ENCODE results near the gene ZNF90. TPM values are rescaled to one million over a fixed set of nuclear protein-coding genes. Genes with fewer than 3 reads are reported as not detected.

The ZNF90 gene
- total and polyA plus RNA-seq, 10 of the 15 experiments (the other 5 are each of a cell fraction or from before 2014, with no cell fraction given): 0.06 to 1.3 (median 0.18) TPM; not detected in 1

DNA sequence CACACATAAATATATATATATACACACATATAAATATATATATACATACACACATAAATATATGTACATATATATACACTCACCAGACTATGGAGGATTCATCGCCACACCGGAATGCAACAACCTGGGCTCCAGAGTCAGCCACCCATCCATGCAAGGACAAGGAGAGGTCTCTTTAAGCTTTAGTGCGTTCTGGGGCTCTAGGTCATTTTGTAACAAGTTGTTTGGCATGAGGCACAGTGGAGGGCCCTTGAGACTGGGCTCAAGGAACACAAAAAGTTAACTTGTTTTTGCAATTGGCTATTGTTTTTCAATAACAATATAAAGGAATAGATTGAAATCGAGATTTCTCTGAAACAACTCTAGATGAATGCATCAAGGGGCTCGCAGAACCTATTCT lies 4.9 kb upstream of the ZNF90 start (continued):
- no peak for TF ChIP-seq IKZF1 (conservative IDR thresholded peaks at IDR 0.05)
- TF ChIP-seq ASH2L (IDR thresholded peaks at IDR 0.05; ENCODE audit: borderline replicate concordance, low read depth): no peak
- TF ChIP-seq ZNF217 (IDR thresholded peaks at IDR 0.05): no peak
- no peak for TF ChIP-seq RAD51 (IDR thresholded peaks at IDR 0.05)
- TF ChIP-seq JUNB (IDR thresholded peaks at IDR 0.05): no peak
- no peak for TF ChIP-seq RB1 (IDR thresholded peaks at IDR 0.05; ENCODE audit: borderline replicate concordance)
- TF ChIP-seq HDGF (IDR thresholded peaks at IDR 0.05): no peak

DNA sequence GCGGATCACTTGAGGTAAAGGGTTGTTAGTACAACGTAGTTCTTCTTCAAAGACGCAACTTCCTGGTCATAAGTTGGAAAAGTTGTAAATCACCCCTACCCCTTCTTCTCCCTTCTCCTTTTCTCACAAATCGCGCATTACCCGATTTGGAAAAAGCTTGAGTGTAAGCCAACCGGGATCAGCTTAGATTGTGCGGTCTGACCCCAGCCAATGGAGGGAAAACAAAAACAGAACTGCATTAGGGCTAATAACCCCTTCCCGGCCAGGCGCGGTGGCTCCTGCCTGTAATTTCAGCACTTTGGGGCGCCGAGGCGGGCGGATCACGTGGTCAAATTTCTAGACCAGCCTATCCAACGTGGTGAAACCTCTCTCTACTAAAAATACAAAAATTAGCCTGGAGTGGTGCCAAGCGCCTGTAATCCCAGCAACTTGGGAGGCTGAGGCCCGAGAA lies 806 bp downstream of the ZNF90 start:
- intact Hi-C loops (cut with micrococcal nuclease; ENCODE audit: unreplicated experiment) (no loop called here), in situ Hi-C loops (cut with MboI) (no loop called here)
- ChIA-PET POLR2A (no interaction called here), RAD21 (ENCODE audit: unreplicated experiment) (no interaction called here), CTCF (no interaction called here), SMC1A (ENCODE audit: uncharacterized antibody, unreplicated experiment) (no interaction called here)
- BruUV-seq (replicated peaks): no TSS peak
- Histone ChIP-seq H3K9ac (ENCODE audit: control insufficient read depth, insufficient read depth, low read length) (peak overlapping the region; percentile 22), H3K27ac (ENCODE audit: control insufficient read depth, insufficient read depth) (no peak overlapping the region), H3K4me2 (ENCODE audit: control insufficient read depth, insufficient read depth) (peak overlapping the region; percentile 30; the same call in 1 of the 2 replicates), H3K36me3 (ENCODE audit: control insufficient read depth in 2 of 2, insufficient read depth in 2 of 2, low read length in 1 of 2) (no peaks in the 10 kb centered on the region), H3K4me3 (peak overlapping the region; percentile 50; the same call in 1 of the 2 replicates), H3K79me2 (ENCODE audit: control insufficient read depth, insufficient read depth, low read length) (no peaks in the 10 kb centered on the region), H3K9me3 (replicated peaks; ENCODE audit: control insufficient read depth, insufficient read depth, low read length) (no peaks in the 10 kb centered on the region; the same call in 1 of the 3 replicates), H2AFZ (ENCODE audit: control insufficient read depth, low read depth, low read length) (0 out of 2 replicates have a peak overlapping the region, but pooled peaks have one; percentile 17), H3K27me3 (replicated peaks in 1 of 2; ENCODE audit: control insufficient read depth in 2 of 2, insufficient read depth in 2 of 2, low read length in 1 of 2) (no peaks in the 10 kb centered on the region), H3K4me1 (ENCODE audit: control insufficient read depth, insufficient read depth, low read length) (no peaks in the 10 kb centered on the region), H4K20me1 (ENCODE audit: control insufficient read depth, insufficient read depth) (no peaks in the 10 kb centered on the region)
- 3% methylated on average over 19 of the region's 19 CpGs for WGBS (ENCODE audit: insufficient coverage, insufficient replicate concordance, low lambda C conversion rate, missing lambda C conversion rate)
- TF ChIP-seq GABPA (IDR thresholded peaks at IDR 0.05; ENCODE audit: low read depth): no peak
- ATAC-seq: no peak
- FAIRE-seq: no peak
- no peak for DNase-seq (ENCODE audit: low read depth, low spot score)

Data from GM12878 (cell line).